ENCODE results near the gene SCYGR4.

DNA sequence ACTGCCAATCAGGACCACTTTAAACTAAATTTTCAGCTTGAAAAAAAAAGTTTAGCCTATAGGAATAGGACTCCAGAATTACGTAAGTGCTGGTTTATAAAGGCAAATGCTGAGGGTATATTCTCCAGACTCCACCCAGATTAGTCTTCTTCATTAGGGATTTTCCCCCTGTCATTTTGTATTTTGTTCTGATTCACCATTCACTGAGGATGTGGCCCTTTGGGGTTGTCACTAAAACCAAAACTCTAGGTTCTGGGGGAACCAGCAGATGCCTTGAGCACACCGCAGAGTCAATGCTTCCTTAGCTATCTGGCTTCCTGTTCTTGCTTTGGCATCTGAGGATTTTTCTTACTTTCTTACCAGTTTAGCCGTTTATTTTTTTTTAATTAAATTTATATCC lies 10.5 kb downstream of the SCYGR4 start:
- TF ChIP-seq, protein P1, sequence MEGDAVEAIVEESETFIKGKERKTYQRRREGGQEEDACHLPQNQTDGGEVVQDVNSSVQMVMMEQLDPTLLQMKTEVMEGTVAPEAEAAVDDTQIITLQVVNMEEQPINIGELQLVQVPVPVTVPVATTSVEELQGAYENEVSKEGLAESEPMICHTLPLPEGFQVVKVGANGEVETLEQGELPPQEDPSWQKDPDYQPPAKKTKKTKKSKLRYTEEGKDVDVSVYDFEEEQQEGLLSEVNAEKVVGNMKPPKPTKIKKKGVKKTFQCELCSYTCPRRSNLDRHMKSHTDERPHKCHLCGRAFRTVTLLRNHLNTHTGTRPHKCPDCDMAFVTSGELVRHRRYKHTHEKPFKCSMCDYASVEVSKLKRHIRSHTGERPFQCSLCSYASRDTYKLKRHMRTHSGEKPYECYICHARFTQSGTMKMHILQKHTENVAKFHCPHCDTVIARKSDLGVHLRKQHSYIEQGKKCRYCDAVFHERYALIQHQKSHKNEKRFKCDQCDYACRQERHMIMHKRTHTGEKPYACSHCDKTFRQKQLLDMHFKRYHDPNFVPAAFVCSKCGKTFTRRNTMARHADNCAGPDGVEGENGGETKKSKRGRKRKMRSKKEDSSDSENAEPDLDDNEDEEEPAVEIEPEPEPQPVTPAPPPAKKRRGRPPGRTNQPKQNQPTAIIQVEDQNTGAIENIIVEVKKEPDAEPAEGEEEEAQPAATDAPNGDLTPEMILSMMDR (IDR thresholded peaks at IDR 0.05): no peak
- no peak for TF ChIP-seq POLR2A (IDR thresholded peaks at IDR 0.05)

Data from thyroid gland (tissue), 4 donors.